ENCODE data around the gene EIPR1.

EIPR1 gene

GRCh38 chr2:3300224-3300995 is 77.2 kb downstream of the EIPR1 start:
- DNase-seq (ENCODE audit: insufficient read length, low spot score) (no peak), FAIRE-seq (no peak)
- TF ChIP-seq, protein P1, sequence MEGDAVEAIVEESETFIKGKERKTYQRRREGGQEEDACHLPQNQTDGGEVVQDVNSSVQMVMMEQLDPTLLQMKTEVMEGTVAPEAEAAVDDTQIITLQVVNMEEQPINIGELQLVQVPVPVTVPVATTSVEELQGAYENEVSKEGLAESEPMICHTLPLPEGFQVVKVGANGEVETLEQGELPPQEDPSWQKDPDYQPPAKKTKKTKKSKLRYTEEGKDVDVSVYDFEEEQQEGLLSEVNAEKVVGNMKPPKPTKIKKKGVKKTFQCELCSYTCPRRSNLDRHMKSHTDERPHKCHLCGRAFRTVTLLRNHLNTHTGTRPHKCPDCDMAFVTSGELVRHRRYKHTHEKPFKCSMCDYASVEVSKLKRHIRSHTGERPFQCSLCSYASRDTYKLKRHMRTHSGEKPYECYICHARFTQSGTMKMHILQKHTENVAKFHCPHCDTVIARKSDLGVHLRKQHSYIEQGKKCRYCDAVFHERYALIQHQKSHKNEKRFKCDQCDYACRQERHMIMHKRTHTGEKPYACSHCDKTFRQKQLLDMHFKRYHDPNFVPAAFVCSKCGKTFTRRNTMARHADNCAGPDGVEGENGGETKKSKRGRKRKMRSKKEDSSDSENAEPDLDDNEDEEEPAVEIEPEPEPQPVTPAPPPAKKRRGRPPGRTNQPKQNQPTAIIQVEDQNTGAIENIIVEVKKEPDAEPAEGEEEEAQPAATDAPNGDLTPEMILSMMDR (IDR thresholded peaks at IDR 0.05; ENCODE audit: insufficient read depth, missing control alignments) = no peak

DNA sequence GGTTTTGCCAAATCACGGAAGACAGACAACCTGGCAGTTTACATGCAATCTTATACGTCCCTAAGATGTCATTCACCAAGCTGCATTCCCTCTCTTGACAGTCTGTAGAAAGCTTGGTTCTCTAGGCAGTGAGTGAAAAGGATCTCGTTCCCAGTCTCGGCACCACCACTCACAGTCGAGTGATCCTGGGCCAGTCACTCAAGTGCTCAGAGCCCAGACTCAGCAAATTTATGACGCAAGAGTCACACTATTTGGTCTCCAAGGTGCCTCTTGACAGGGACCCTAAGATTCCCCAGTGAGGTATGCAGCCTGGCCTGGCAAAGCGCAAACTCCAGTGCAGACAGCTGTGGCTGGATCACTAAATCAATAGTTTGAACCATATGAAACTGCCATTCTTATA is 77.9 kb downstream of the EIPR1 start:
- TF ChIP-seq, protein P1 (IDR thresholded peaks at IDR 0.05; ENCODE audit: insufficient read depth, missing control alignments) = no peak
- no peak for FAIRE-seq
- DNase-seq (ENCODE audit: insufficient read length, low spot score) = no peak

DNA sequence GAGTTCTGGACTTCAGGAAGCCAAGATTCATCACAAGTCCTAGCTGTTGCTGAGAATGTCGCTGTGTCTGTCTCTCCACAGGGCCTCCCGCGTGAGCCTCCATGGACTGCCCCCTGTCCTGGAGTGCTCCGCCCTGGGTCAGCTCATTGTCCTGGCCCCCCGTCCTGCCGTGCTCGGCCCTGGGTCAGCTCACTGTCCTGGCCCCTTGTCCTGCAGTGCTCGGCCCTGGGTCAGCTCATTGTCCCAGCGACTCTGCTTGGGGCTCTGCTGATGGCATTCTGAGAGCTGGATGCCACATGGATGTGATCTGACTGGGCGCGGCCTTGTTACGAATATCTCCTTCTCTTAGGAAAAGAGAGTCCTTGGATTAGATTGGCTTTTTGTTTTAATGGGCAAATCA is 78.5 kb downstream of the EIPR1 start:
- DNase-seq (ENCODE audit: insufficient read length, low spot score) = no peak
- TF ChIP-seq, protein P1 (IDR thresholded peaks at IDR 0.05; ENCODE audit: insufficient read depth, missing control alignments) = no peak
- FAIRE-seq = no peak

DNA sequence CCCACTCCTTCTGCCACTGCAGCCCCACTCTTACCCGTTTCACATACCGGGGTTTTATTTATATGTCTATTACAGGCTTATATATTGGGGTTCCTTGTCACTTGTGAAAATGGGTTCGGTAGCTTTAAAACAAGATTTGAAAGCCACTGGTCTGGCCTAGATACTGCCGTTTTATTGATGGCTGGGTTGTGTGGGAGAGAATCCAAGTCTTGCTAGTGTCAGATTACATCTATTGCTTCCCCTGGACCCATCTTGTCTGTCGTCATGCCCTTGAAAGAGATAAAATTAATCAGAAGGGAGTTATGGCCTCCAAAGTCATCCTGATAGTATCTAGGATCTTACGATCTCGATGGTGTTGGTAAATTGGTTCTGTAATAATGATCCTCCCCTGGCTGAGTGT is 79.4 kb downstream of the EIPR1 start:
- TF ChIP-seq, protein P1 (IDR thresholded peaks at IDR 0.05; ENCODE audit: insufficient read depth, missing control alignments) = no peak
- FAIRE-seq (no peak), DNase-seq (ENCODE audit: insufficient read length, low spot score) (no peak)

DNA sequence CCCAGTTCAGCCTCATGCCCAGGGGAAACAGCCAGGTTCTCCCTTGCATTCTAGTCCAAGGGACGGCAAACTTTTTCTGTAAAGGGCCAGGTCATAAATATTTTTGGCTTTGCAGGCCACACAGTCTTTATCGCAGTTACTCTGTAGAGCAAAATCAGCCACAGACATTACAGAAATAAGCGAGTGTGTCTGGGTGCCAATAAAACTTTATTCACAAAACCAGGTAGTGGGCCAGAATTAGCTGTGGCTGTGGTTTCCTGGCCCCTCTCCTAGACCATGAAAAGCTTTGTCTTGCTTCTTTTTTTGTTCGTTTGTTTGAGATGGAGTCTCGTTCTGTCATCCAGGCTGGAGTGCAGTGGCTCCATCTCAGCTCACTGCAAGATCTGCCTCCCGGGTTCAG is 80.1 kb downstream of the EIPR1 start:
- TF ChIP-seq, protein P1 (IDR thresholded peaks at IDR 0.05; ENCODE audit: insufficient read depth, missing control alignments) = no peak
- no peak for FAIRE-seq
- no peak for DNase-seq (ENCODE audit: insufficient read length, low spot score)

- DNase-seq (ENCODE audit: insufficient read length, low spot score) = no peak
- FAIRE-seq = no peak
- TF ChIP-seq, protein P1 (IDR thresholded peaks at IDR 0.05; ENCODE audit: insufficient read depth, missing control alignments) = no peak
Observed at GRCh38 chr2:3296182-3296972, 81.2 kb downstream of the EIPR1 start.

- FAIRE-seq = no peak
- DNase-seq (ENCODE audit: insufficient read length, low spot score) = no peak
- TF ChIP-seq, protein P1 (IDR thresholded peaks at IDR 0.05; ENCODE audit: insufficient read depth, missing control alignments) = no peak
Observed at GRCh38 chr2:3294493-3294892, 83.1 kb downstream of the EIPR1 start.

Measured in D721Med (cell line).